ENCODE measurements around the gene DGKQ. TPM values are rescaled to one million over a fixed set of nuclear protein-coding genes. Genes with fewer than 3 reads are reported as not detected.

Gene DGKQ
- total and polyA plus RNA-seq, 9 of the 15 experiments (the other 6 are each of a cell fraction or from before 2014, with no cell fraction given): 0.17 to 22.0 (median 5.6) TPM

- ATAC-seq (no peak), FAIRE-seq (no peak), DNase-seq (ENCODE audit: extremely low read depth in 1 of 4, low spot score in 3 of 4) (peak in 2 of 4 experiments; percentile 15 to 26)
- in situ Hi-C loops (cut with MboI) (no loop called here), intact Hi-C loops (cut with micrococcal nuclease) (no loop called here)
- no peak overlapping the region for H2AFZ ChIP-seq (ENCODE audit: low read depth, low read length)
- H3K4me2 ChIP-seq (ENCODE audit: insufficient read depth, low read length): no peak overlapping the region
- no peaks in the 10 kb centered on the region for H3K9me3 ChIP-seq (replicated peaks; ENCODE audit: control insufficient read depth, insufficient read depth, low read depth, low read length)
- no peak overlapping the region for H3K4me3 ChIP-seq
- H3K27me3 ChIP-seq (ENCODE audit: control insufficient read depth in 2 of 2, insufficient read depth in 2 of 2, low read length in 2 of 2): no peaks in the 10 kb centered on the region
- H3K36me3 ChIP-seq (ENCODE audit: control insufficient read depth, insufficient read depth, low read length): peaks cover 11% of the 10 kb centered on the region; the same call in 2 of the 3 replicates
- peaks cover 7% of the 10 kb centered on the region; the same call in 1 of the 2 replicates for H4K20me1 ChIP-seq (replicated peaks; ENCODE audit: control insufficient read depth, insufficient read depth, low read length)
- 70% methylated on average over 8 of the region's 9 CpGs for WGBS (ENCODE audit: insufficient coverage, low coverage, missing lambda C conversion rate)
- ChIA-PET CTCF (ENCODE audit: low intra/inter-chr PET ratio) (no interaction called here), POLR2A (no interaction called here)
- no TSS peak for BruUV-seq (replicated peaks)
- no peak overlapping the region for H3K27ac ChIP-seq (ENCODE audit: extremely low read depth, low read depth, low read length)
- TF ChIP-seq PCBP1 (IDR thresholded peaks at IDR 0.05; ENCODE audit: low read depth, low read length, poor library complexity, severe bottlenecking) (no peak), BRD9 (IDR thresholded peaks at IDR 0.05; ENCODE audit: low read depth, partially characterized antibody) (no peak), NFIC (IDR thresholded peaks at IDR 0.05) (no peak), FOXK1 (CRISPR knock-in tag; IDR thresholded peaks at IDR 0.05; ENCODE audit: borderline replicate concordance) (no peak), ZNF311 (CRISPR knock-in tag; IDR thresholded peaks at IDR 0.05) (no peak), TCF7 (IDR thresholded peaks at IDR 0.05; ENCODE audit: borderline replicate concordance) (no peak)
- TF ChIP-seq, protein P1, sequence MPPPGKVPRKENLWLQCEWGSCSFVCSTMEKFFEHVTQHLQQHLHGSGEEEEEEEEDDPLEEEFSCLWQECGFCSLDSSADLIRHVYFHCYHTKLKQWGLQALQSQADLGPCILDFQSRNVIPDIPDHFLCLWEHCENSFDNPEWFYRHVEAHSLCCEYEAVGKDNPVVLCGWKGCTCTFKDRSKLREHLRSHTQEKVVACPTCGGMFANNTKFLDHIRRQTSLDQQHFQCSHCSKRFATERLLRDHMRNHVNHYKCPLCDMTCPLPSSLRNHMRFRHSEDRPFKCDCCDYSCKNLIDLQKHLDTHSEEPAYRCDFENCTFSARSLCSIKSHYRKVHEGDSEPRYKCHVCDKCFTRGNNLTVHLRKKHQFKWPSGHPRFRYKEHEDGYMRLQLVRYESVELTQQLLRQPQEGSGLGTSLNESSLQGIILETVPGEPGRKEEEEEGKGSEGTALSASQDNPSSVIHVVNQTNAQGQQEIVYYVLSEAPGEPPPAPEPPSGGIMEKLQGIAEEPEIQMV (tag; conservative IDR thresholded peaks at IDR 0.05; ENCODE audit: low read depth): no peak
- peaks cover 0 to 79% of the 10 kb centered on the region in 2 experiments; a peak in 2 of 5 replicates for H3K4me1 ChIP-seq (replicated peaks in 1 of 2; ENCODE audit: control insufficient read depth in 2 of 2, insufficient read depth in 2 of 2, low read length in 2 of 2)
- H3K9me1 ChIP-seq (ENCODE audit: control insufficient read depth, insufficient read depth, low read length): peaks cover 6% of the 10 kb centered on the region
- peaks cover 4% of the 10 kb centered on the region; the same call in 1 of the 3 replicates for H3K79me2 ChIP-seq (ENCODE audit: control insufficient read depth, insufficient read depth, low read length)
- H3K9ac ChIP-seq (ENCODE audit: insufficient read depth in 1 of 2, low read depth in 2 of 2, low read length in 2 of 2): peak overlapping the region in 1 of 2 experiments; percentile 74; a peak in 2 of 4 replicates
These were observed 46.0 kb upstream of the DGKQ start for GRCh38 chr4:1019320-1019719.
